Adipose tissue (tissue), 3 donors: ENCODE results near the gene TGM5. TPM values are rescaled to one million over a fixed set of nuclear protein-coding genes. Genes with fewer than 3 reads are reported as not detected.

Source experiments
- H3K27ac ChIP-seq: one replicate; pipeline ENCODE4 v1.5.1; 2013; ENCODE audit warnings: low read depth, low read length
- WGBS, 3 donors: extraction: QIAGEN DNeasy Blood & Tissue Kit; methylation state at CpG; one replicate each; pipeline ENCODE4 v1.1.7; 2013; 5-methylcytosine and 5-hydroxymethylcytosine counted together
- polyA plus RNA-seq, 3 donors: library from polyadenylated mRNA; stranded (reverse); fragments of 200-250 nt; gene quantifications; one replicate each; pipeline ENCODE4 v1.2.3, GENCODE V29; 2013
- donor health status: healthy with polysubstance abuse.
- donor health status: Bipolar disorder and iron deficiency.
- donor health status: healthy.

The TGM5 gene
- polyA plus RNA-seq, 3 donors: 0.06 to 4.9 TPM; not detected in 1

GRCh38 chr15:43251871-43252250 is 14.9 kb downstream of the TGM5 start:
- no peak overlapping the region for H3K27ac ChIP-seq
- 72 to 91% (median 82%) methylated on average over 4 of the region's 4 CpGs for whole genome bisulfite sequencing, 3 donors

- 78 to 83% (median 83%) methylated on average over 8 of the region's 8 CpGs for WGBS, 3 donors
- no peak overlapping the region for H3K27ac ChIP-seq
These were observed 15.4 kb downstream of the TGM5 start for GRCh38 chr15:43251185-43251870.

- WGBS, 3 donors: 60 to 82% (median 66%) methylated on average over 2 of the region's 2 CpGs
- no peak overlapping the region for H3K27ac ChIP-seq
These were observed 15.9 kb downstream of the TGM5 start for GRCh38 chr15:43250785-43251184.

GRCh38 chr15:43249699-43250203 is 17.0 kb downstream of the TGM5 start:
- WGBS, 3 donors: 36 to 65% (median 51%) methylated on average over 5 of the region's 5 CpGs
- H3K27ac ChIP-seq: no peak overlapping the region

- 56 to 72% (median 71%) methylated on average over 2 of the region's 2 CpGs for WGBS, 3 donors
These were observed 17.5 kb downstream of the TGM5 start for GRCh38 chr15:43249236-43249635.

GRCh38 chr15:43246261-43246774 is 20.4 kb downstream of the TGM5 start:
- WGBS, 3 donors: 56 to 63% (median 59%) methylated on average over 6 of the region's 6 CpGs

More at GRCh38 chr15:43249236-43249635, 17.5 kb downstream of the TGM5 start:
- H3K27ac ChIP-seq: no peak overlapping the region

GRCh38 chr15:43244092-43244491 is 22.6 kb downstream of the TGM5 start:
- 80 to 91% (median 90%) methylated on average over 4 of the region's 4 CpGs for WGBS, 3 donors
- no peak overlapping the region for H3K27ac ChIP-seq

More at GRCh38 chr15:43246261-43246774, 20.4 kb downstream of the TGM5 start:
- no peak overlapping the region for H3K27ac ChIP-seq

- no peak overlapping the region for H3K27ac ChIP-seq
- 89 to 98% (median 91%) methylated on average over 2 of the region's 2 CpGs for WGBS, 3 donors
These were observed 23.6 kb downstream of the TGM5 start for GRCh38 chr15:43243020-43243645.

- no peak overlapping the region for H3K27ac ChIP-seq
- WGBS, 3 donors: 69 to 80% (median 71%) methylated on average over 5 of the region's 5 CpGs
These were observed 24.1 kb downstream of the TGM5 start for GRCh38 chr15:43242616-43243015.

GRCh38 chr15:43241100-43241499 is 25.6 kb downstream of the TGM5 start:
- 56 to 83% (median 61%) methylated on average over 1 of the region's 1 CpG for WGBS, 3 donors
- H3K27ac ChIP-seq: no peak overlapping the region

GRCh38 chr15:43239732-43240491 is 26.8 kb downstream of the TGM5 start:
- 51 to 80% (median 67%) methylated on average over 7 of the region's 7 CpGs for WGBS, 3 donors
- no peak overlapping the region for H3K27ac ChIP-seq

GRCh38 chr15:43238671-43239131 is 28.0 kb downstream of the TGM5 start:
- H3K27ac ChIP-seq: no peak overlapping the region
- WGBS, 3 donors: 48 to 71% (median 56%) methylated on average over 10 of the region's 10 CpGs

- WGBS, 3 donors: 61 to 79% (median 63%) methylated on average over 9 of the region's 9 CpGs
- no peak overlapping the region for H3K27ac ChIP-seq
These were observed 28.8 kb downstream of the TGM5 start for GRCh38 chr15:43237842-43238470.

GRCh38 chr15:43235536-43235935 is 31.2 kb downstream of the TGM5 start:
- H3K27ac ChIP-seq: no peak overlapping the region
- 87 to 97% (median 93%) methylated on average over 5 to 6 of the region's 6 CpGs for WGBS, 3 donors

- no peak overlapping the region for H3K27ac ChIP-seq
- 68 to 88% (median 79%) methylated on average over 3 of the region's 3 CpGs for WGBS, 3 donors
These were observed 34.3 kb downstream of the TGM5 start for GRCh38 chr15:43232289-43232874.

GRCh38 chr15:43230640-43231115 is 36.0 kb downstream of the TGM5 start:
- WGBS, 3 donors: 20 to 75% (median 27%) methylated on average over 2 of the region's 2 CpGs
- no peak overlapping the region for H3K27ac ChIP-seq

- no peak overlapping the region for H3K27ac ChIP-seq
- WGBS, 3 donors: 77 to 84% (median 80%) methylated on average over 5 of the region's 5 CpGs
These were observed 36.8 kb downstream of the TGM5 start for GRCh38 chr15:43229977-43230376.
